GM18508 (cell line): ENCODE data around the gene NFS1.
"Not testable (repeated sequence)": the region's sequence is repeated elsewhere in the genome, so short reads cannot be mapped to it uniquely, and the experiment has no call there.

Source experiments
- ATAC-seq: cut with Tn5 transposase; IDR thresholded peaks from one replicate; pipeline ENCODE4 v1.9.1; 2021; ENCODE audit warnings: moderate number of reproducible peaks; ENCODE audit not compliant: insufficient read depth, unreplicated experiment

NFS1 gene

GRCh38 chr20:35685368-35685767 lies 13.8 kb downstream of the NFS1 start:
- not testable (repeated sequence) for ATAC-seq

GRCh38 chr20:35681960-35682359 lies 17.2 kb downstream of the NFS1 start:
- no peak for ATAC-seq

GRCh38 chr20:35680452-35681183 lies 18.5 kb downstream of the NFS1 start:
- no peak for ATAC-seq

DNA sequence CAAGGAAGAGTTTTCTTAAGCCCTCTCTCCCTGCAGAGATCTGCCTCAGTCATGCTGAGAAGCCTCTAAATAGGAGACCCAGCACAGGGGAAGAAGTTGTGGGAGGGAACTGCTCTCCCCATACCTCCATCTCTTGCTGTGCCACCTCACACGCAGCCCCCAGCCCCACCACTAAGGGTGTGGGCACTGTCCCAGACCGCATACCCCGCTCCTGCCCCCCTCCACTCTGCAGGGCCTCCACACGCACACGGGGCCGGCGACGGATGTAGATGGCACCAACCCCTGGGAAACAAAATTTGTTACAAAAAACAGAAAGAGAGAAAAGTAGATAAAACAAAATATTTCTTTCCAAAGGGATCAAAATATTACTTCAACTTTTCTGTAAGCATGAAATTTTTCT lies 24.2 kb downstream of the NFS1 start:
- ATAC-seq, result no peak

DNA sequence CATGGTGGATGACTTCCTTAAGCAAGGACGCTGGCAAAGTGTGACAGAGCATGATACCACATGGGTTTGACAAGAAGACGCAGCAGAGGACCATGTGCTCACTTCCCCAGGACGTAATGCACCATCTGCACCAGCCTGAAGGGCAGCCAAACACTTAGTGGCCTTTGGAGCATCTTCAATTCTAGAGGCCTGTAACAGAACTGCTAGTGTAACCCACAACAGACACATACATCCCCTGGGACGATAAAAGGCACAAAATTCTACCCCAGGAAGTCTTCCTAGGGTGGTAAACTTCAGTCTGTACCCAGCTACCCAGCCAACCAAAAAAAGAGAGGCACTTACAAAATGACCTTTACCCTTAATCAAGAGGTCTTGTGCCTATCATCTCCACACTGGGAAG lies 25.3 kb downstream of the NFS1 start:
- ATAC-seq, result no peak

DNA sequence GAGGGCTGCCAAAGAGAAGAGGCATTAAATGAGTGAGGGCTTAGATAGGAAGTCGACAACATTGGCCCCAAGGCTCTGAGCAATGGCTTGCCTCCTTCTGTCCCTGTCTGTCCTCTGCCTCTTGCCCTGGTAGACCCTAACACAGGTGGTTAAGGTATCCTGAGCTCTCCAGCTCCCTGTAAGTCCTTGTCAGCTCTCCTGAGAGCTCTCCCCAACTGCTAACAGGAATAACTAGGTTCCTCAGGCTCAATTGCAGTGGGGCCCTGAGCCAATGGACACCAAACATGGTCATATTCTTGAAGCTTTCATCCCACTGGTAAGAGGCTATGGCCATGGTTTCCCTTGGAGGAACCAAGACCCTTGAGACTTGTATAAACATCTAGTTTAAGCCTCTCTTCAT lies 29.5 kb downstream of the NFS1 start:
- no peak for ATAC-seq

- ATAC-seq, result no peak
Observed at GRCh38 chr20:35669221-35669620, 29.9 kb downstream of the NFS1 start.

GRCh38 chr20:35665949-35666288 lies 33.2 kb downstream of the NFS1 start:
- no peak for ATAC-seq

- ATAC-seq, result no peak
Observed at GRCh38 chr20:35664466-35665206, 34.5 kb downstream of the NFS1 start, which contains the start of the genes CPNE1 and RBM12. Gene CPNE1, minus strand, starts transcription at chr20:35664900. Its CDS starts 31,977 bp downstream, at chr20:35632923. Gene RBM12, minus strand, starts transcription at chr20:35664900. Its CDS starts 9,578 bp downstream, at chr20:35655322.

GRCh38 chr20:35663516-35664465 lies 35.4 kb downstream of the NFS1 start:
- no peak for ATAC-seq

GRCh38 chr20:35662551-35662950 lies 36.6 kb downstream of the NFS1 start:
- ATAC-seq, result no peak

GRCh38 chr20:35661908-35662307 lies 37.2 kb downstream of the NFS1 start:
- no peak for ATAC-seq

GRCh38 chr20:35661053-35661452 lies 38.1 kb downstream of the NFS1 start:
- no peak for ATAC-seq

DNA sequence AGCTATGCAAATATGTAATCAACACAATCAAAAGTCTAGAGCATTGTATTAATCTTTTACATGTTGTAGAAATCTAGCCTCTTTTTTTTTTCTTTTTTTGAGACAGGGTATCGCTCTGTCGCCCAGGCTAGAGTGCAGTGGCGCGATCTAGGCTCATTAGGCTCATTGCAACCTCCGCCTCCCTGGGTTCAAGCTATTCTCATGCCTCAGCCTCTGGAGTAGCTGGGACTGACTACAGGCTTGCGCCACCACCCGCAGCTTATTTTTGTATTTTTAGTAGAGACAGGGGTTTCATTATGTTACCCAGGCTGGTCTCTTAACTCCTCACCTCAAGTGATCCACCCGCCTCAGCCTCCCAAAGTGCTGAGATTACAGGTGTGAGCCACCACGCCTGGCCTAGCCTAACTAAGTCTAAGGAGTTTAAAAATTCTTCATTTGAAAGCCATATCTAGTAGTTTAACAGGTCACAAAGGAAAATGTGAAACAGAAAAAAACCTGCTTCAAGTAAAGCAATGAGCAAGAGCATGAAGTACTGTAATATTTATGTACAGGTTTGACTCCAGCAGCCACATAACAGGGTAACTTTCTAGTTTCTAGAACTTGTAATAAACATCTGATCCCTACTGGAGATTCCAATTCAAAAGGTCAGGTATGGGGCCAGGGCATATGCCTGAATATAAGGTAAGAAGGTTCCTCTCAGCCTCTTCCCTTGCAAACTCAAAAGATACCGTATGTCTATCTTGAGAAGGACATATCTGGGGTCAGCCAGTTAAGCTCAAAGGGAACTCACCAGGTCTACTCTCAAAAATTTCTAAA lies 38.8 kb downstream of the NFS1 start:
- ATAC-seq, result no peak

DNA sequence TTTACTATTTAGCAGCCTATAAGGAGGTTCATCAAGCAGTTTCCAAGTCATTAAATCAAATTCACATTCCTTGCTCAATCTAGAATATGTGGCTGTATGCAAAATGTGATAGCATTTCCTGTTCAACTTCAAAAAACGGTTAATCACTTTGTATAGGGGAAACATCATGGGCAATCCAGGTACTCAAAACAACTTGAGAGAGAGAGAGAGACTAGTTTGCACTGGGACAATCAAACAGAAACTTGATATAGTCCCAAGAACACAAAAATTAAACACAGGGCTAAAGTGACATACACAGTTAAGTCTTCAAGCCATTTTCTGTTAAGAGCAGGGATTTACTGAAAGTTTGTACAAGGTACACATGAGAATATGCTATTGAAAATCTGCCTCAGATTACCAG lies 41.9 kb downstream of the NFS1 start:
- no peak for ATAC-seq

- ATAC-seq, result no peak
Observed at GRCh38 chr20:35654415-35654814, 44.7 kb downstream of the NFS1 start.

- no peak for ATAC-seq
Observed at GRCh38 chr20:35653893-35654292, 45.3 kb downstream of the NFS1 start.

- no peak for ATAC-seq
Observed at GRCh38 chr20:35653430-35653734, 45.8 kb downstream of the NFS1 start.

DNA sequence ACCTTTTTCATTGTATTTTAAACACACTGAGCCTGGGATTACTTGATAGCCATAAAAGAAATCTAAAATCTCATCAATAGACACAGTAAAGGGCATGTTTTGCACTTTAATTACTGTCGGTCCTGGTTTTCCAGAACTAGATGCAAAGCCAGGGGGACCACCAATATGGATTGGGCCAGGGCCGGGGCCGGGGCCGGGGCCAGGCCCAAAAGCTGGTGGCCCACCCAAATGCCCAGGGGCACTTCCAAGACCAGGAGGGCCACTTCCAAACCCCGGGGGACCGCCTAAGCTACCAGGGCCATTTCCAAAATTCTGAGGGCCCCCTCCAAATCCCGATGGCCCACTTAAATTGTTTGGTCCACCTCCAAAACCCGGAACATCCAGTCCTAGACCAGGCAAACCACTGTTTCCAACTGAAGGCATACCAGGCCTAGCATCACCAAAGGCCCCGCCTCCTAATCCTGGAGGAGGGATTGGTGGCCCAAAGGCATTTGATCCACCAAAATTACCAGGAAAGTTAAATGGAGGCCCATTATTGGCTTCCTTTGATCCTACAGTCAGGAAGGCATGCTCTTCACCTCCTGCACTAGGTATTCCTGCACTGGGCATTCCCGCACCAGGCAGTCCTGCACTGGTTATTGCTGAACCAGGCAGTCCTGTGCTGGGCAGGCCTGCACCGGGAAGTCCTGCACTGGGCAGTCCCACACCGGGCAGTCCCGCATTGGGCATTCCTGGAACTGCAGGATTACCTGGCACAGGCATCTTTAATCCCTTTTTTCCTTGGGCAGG lies 46.3 kb downstream of the NFS1 start:
- ATAC-seq, result no peak
